K562 (cell line): ENCODE data around the gene DCTD. TPM values are rescaled to one million over a fixed set of nuclear protein-coding genes. Genes with fewer than 3 reads are reported as not detected.
A peak's percentile ranks its signal among the peaks of the same experiment; 100 is the strongest.

Experiments
- ATAC-seq: fragments of 200-7000 bp; cut with Tn5 transposase; 3 replicates; pipeline ENCODE4 v1.9.1; 2020; ENCODE audit warnings: moderate library complexity
- BruUV-seq: library from RNA; stranded (reverse); fragments of 400-500 nt; replicated peaks from 2 replicates; lab custom pipeline; 2021; lab: Mats Ljungman, UMichigan
- CTCF ChIA-PET: fragments of 300-600 bp; formaldehyde crosslinking; extraction: SDS; loops from one replicate; lab custom pipeline; 2021; ENCODE audit warnings: low intra/inter-chr PET ratio; lab: Yijun Ruan, JAX
- POLR2A ChIA-PET: fragments of 300-600, 350-650 bp; sonication (Branson Sonifier 250); formaldehyde crosslinking; extraction: SDS; loops from one replicate; lab custom pipeline; 2021; ENCODE audit warnings: antibody characterized with exemption, inconsistent platforms; lab: Yijun Ruan, JAX
- DNase-seq, 4 experiments: peaks; one replicate each; pipeline versions ENCODE4 v3.0.0 to v3.0.0-alpha.2; 2011 to 2018; ENCODE audit warnings: low spot score in 3 of 4, mixed read lengths in 3 of 4; ENCODE audit errors: extremely low read depth in 1 of 4
- FAIRE-seq: peaks from 2 replicates; lab custom pipeline; 2011; peaks lifted over from hg19 to GRCh38; lab: Jason Lieb, UNC
- H2AFZ ChIP-seq: 2 replicates; pipeline ENCODE4 v1.6.0; 2011; ENCODE audit warnings: low read depth, low read length, control low read depth, inconsistent platforms
- H3K27ac ChIP-seq: fragments of 200-600 bp; 3 replicates; pipeline ENCODE4 v1.8.0; 2011; ENCODE audit warnings: low read depth, mild to moderate bottlenecking, control low read depth, inconsistent platforms, low read length, moderate library complexity, mixed read lengths; ENCODE audit errors: extremely low read depth
- H3K27me3 ChIP-seq, 2 experiments: fragments of 300-600 bp in 1 of 2; 2 replicates in 1 of 2; 3 replicates in 1 of 2; pipeline versions ENCODE4 v1.6.0 to v1.8.0; 2011; ENCODE audit warnings: inconsistent platforms in 2 of 2, low read length in 2 of 2, mild to moderate bottlenecking in 1 of 2, mixed read lengths in 1 of 2, moderate library complexity in 1 of 2; ENCODE audit not compliant: control insufficient read depth in 2 of 2, insufficient read depth in 2 of 2
- H3K36me3 ChIP-seq: fragments of 300-600 bp; 3 replicates; pipeline ENCODE4 v1.8.0; 2011; ENCODE audit warnings: mild to moderate bottlenecking, low read length, inconsistent platforms; ENCODE audit not compliant: control insufficient read depth, insufficient read depth
- H3K4me1 ChIP-seq, 2 experiments: fragments of 200-600 bp in 1 of 2; replicated peaks in 1 of 2; 2 replicates in 1 of 2; 3 replicates in 1 of 2; pipeline versions ENCODE4 v1.5.1 to v1.8.0; 2011; ENCODE audit warnings: inconsistent platforms in 2 of 2, low read length in 2 of 2, mild to moderate bottlenecking in 1 of 2, mixed read lengths in 1 of 2, moderate library complexity in 1 of 2; ENCODE audit not compliant: control insufficient read depth in 2 of 2, insufficient read depth in 2 of 2
- H3K4me2 ChIP-seq: 2 replicates; pipeline ENCODE4 v1.6.1; 2011; ENCODE audit warnings: low read length, control low read depth, inconsistent platforms, mixed read lengths; ENCODE audit not compliant: insufficient read depth
- H3K4me3 ChIP-seq: fragments of 200-600 bp; sonication (generic), shearing (Covaris generic); 2 replicates; pipeline ENCODE4 v1.5.1; 2016; ENCODE audit warnings: control low read depth, inconsistent platforms
- H3K79me2 ChIP-seq: fragments of 200-600 bp; 3 replicates; pipeline ENCODE4 v1.8.0; 2011; ENCODE audit warnings: low read length, inconsistent platforms; ENCODE audit not compliant: control insufficient read depth, insufficient read depth
- H3K9ac ChIP-seq, 2 experiments: 2 replicates each; pipeline versions ENCODE4 v1.6.0 to v1.6.1; 2011; ENCODE audit warnings: low read depth in 2 of 2, low read length in 2 of 2, control low read depth in 1 of 2, inconsistent platforms in 1 of 2, mild to moderate bottlenecking in 1 of 2, mixed read lengths in 1 of 2; ENCODE audit not compliant: insufficient read depth in 1 of 2
- H3K9me1 ChIP-seq: one replicate; pipeline ENCODE4 v1.6.0; 2011; ENCODE audit warnings: inconsistent platforms, mild to moderate bottlenecking, low read length, moderate library complexity; ENCODE audit not compliant: control insufficient read depth, insufficient read depth
- H3K9me3 ChIP-seq: replicated peaks from 2 replicates; pipeline ENCODE4 v1.5.1; 2011; ENCODE audit warnings: low read depth, low read length, inconsistent platforms; ENCODE audit not compliant: control insufficient read depth, insufficient read depth
- H4K20me1 ChIP-seq: replicated peaks from 2 replicates; pipeline ENCODE4 v1.6.1; 2011; ENCODE audit warnings: low read length, inconsistent platforms, mixed read lengths; ENCODE audit not compliant: control insufficient read depth, insufficient read depth
- BCL6 ChIP-seq: fragments of 250-450 bp; sonication (Bioruptor Pico); IDR thresholded peaks from 2 replicates; pipeline ENCODE4 v1.4.0; 2020
- GMEB1 ChIP-seq: fragments of 250-450 bp; sonication (Bioruptor Pico); IDR thresholded peaks from 2 replicates; pipeline ENCODE4 v1.4.0; 2020; ENCODE audit warnings: mild to moderate bottlenecking
- ID3 ChIP-seq, 2 experiments: fragments of 250-450 bp in 1 of 2; fragments of 450-650 bp in 1 of 2; sonication (Bioruptor Pico) in 1 of 2; IDR thresholded peaks; 2 replicates each; pipeline versions ENCODE4 v1.6.1 to v1.8.0; 2016 to 2021; ENCODE audit warnings: mild to moderate bottlenecking in 2 of 2, moderate library complexity in 2 of 2, missing compliant biosample characterization in 1 of 2, missing genetic modification characterization in 1 of 2
- MCM3 ChIP-seq: fragments of 450-650 bp; IDR thresholded peaks from 2 replicates; pipeline ENCODE4 v1.6.1; 2016
- NBN ChIP-seq: fragments of 450-650 bp; IDR thresholded peaks from 2 replicates; pipeline ENCODE4 v1.6.1; 2016; ENCODE audit warnings: low read depth, mild to moderate bottlenecking
- TCF7L2 ChIP-seq: fragments of 150-350 bp; IDR thresholded peaks from 2 replicates; pipeline ENCODE4 v1.6.1; 2016; ENCODE audit warnings: low read depth, mild to moderate bottlenecking, low read length, moderate library complexity
- ZFP91 ChIP-seq: sonication (generic); formaldehyde crosslinking; IDR thresholded peaks from 2 replicates; pipeline ENCODE4 v1.8.0; 2022; ENCODE audit warnings: mild to moderate bottlenecking, missing genetic modification reagents
- ZNF347 ChIP-seq: fragments of 450-650 bp; formaldehyde crosslinking; IDR thresholded peaks from 2 replicates; pipeline ENCODE4 v1.4.0; 2020; ENCODE audit warnings: low read depth, mild to moderate bottlenecking, moderate library complexity
- ZNF589 ChIP-seq: fragments of 200-800 bp; sonication (Bioruptor generic); IDR thresholded peaks from 2 replicates; pipeline ENCODE4 v1.6.1; 2016; ENCODE audit warnings: low read depth, missing genetic modification characterization, missing compliant biosample characterization
- ZNF785 ChIP-seq: fragments of 250-450 bp; sonication (Bioruptor Pico); IDR thresholded peaks from 2 replicates; pipeline ENCODE4 v1.4.0; 2020; ENCODE audit warnings: mild to moderate bottlenecking
- WGBS: fragments of 100-300 bp; shearing (Covaris generic); methylation state at CpG from one replicate; pipeline ENCODE4 v1.1.6; 2016; ENCODE audit warnings: low coverage, mixed read lengths; ENCODE audit not compliant: insufficient coverage; ENCODE audit errors: missing lambda C conversion rate; 5-methylcytosine and 5-hydroxymethylcytosine counted together
- in situ Hi-C: fragments of 300-500 bp; cut with MboI; formaldehyde crosslinking; loops from 4 replicates; pipeline ENCODE4 v1.15.0; 2018; ENCODE audit warnings: inconsistent platforms, mixed read lengths
- intact Hi-C: fragments of 100-400 bp; cut with micrococcal nuclease; formaldehyde crosslinking; loops from 2 replicates; pipeline ENCODE4 v1.14.2; 2022
- polyA plus RNA-seq, 8 experiments: library from polyadenylated mRNA; depleted of rRNA in 4 of 8; stranded (reverse) in 5 of 8; unstranded in 3 of 8; fragments of >200 nt; fragmentation: Nextera tagmentation in 2 of 8; fragmentation: Illumina TruSeq in 1 of 8; extraction: Ambion mirVana in 2 of 8; extraction: Trizol in 1 of 8; gene quantifications; 2 replicates each; pipeline versions ENCODE4 v1.2.1 to v1.2.3, GENCODE V29; 2011 to 2014; ENCODE audit warnings: inconsistent platforms in 1 of 8, missing spikeins in 1 of 8
- total RNA-seq, 7 experiments: library from RNA; depleted of rRNA in 6 of 7; stranded (reverse); fragments of >200 nt in 6 of 7; fragmentation: Illumina TruSeq in 2 of 7; extraction: Trizol in 2 of 7; gene quantifications; 2 replicates each; pipeline versions ENCODE4 v1.2.1 to v1.2.3, GENCODE V29; 2011 to 2021; ENCODE audit warnings: low replicate concordance in 1 of 7
- TF ChIP-seq, protein P1 (sequence below), 3 experiments: IDR thresholded peaks in 2 of 3; conservative IDR thresholded peaks in 1 of 3; 2 replicates each; pipeline ENCODE4 v1.5.1; 2011 to 2012; ENCODE audit warnings: low read length in 3 of 3, mild to moderate bottlenecking in 3 of 3, control low read depth in 2 of 3, improper control_type of control experiment in 1 of 3, inconsistent platforms in 1 of 3, low read depth in 1 of 3, mixed read lengths in 1 of 3, moderate library complexity in 1 of 3; ENCODE audit not compliant: insufficient read depth in 2 of 3
- TF ChIP-seq, protein P2 (sequence below): sonication (generic); formaldehyde crosslinking; IDR thresholded peaks from 2 replicates; pipeline ENCODE4 v1.5.0; 2020; ENCODE audit warnings: missing genetic modification reagents
- TF ChIP-seq, protein P3 (sequence below): sonication (generic); formaldehyde crosslinking; IDR thresholded peaks from 2 replicates; pipeline ENCODE4 v1.8.1; 2023; ENCODE audit warnings: mild to moderate bottlenecking, missing genetic modification reagents

The DCTD gene
- total and polyA plus RNA-seq, 9 of the 15 experiments (the other 6 are each of a cell fraction or from before 2014, with no cell fraction given) = 38.7 to 114 (median 76.5) TPM

DNA sequence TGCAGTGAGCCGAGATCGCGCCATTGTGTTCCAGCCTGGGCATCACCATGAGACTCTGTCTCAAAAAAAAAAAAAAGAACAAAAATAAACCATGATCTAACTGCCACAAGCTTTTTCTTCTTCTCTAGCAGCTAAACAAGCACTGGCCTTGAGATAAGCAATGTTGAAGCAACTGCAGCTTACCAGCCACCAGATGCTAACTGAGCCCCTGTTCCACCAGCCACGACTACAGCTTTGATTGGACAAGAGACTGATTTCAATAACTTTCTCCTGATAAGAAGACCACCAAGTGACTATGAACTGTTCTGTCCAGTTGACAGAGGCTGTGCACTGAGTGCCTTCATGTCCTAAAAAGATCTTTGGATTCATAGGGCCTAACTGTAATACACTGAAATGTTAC lies 58.5 kb downstream of the DCTD start:
- Histone ChIP-seq H3K27me3 (peaks cover 33 to 80% of the 10 kb centered on the region in 2 experiments), H2AFZ (no peak overlapping the region), H3K9me1 (no peaks in the 10 kb centered on the region), H3K27ac (no peak overlapping the region), H3K4me3 (no peak overlapping the region), H3K4me2 (no peak overlapping the region), H3K9ac (no peak overlapping the region), H4K20me1 (no peaks in the 10 kb centered on the region), H3K36me3 (no peaks in the 10 kb centered on the region), H3K4me1 (peaks cover 0 to 9% of the 10 kb centered on the region in 2 experiments; a peak in 2 of 5 replicates), H3K9me3 (peaks cover 2% of the 10 kb centered on the region; the same call in 1 of the 2 replicates), H3K79me2 (no peaks in the 10 kb centered on the region)
- DNase-seq = no peak
- ChIA-PET CTCF (no interaction called here), POLR2A (no interaction called here)
- intact Hi-C loops (no loop called here), in situ Hi-C loops (no loop called here)
- no peak for ATAC-seq
- 18% methylated on average over 4 of the region's 4 CpGs for WGBS
- no TSS peak for BruUV-seq
- TF ChIP-seq ZNF589 (CRISPR knock-in tag) (no peak), ZNF347 (no peak), BCL6 (CRISPR knock-in tag) (no peak), MCM3 (no peak), ZNF785 (CRISPR knock-in tag) (no peak), TCF7L2 (no peak), ID3 (CRISPR knock-in tag; IDR thresholded peaks at IDR 0.05) (no peak), ID3 (tag; IDR thresholded peaks at IDR 0.05) (no peak), ZFP91 (CRISPR knock-in tag) (no peak), NBN (no peak), GMEB1 (CRISPR knock-in tag) (no peak)
- TF ChIP-seq, protein P1, sequence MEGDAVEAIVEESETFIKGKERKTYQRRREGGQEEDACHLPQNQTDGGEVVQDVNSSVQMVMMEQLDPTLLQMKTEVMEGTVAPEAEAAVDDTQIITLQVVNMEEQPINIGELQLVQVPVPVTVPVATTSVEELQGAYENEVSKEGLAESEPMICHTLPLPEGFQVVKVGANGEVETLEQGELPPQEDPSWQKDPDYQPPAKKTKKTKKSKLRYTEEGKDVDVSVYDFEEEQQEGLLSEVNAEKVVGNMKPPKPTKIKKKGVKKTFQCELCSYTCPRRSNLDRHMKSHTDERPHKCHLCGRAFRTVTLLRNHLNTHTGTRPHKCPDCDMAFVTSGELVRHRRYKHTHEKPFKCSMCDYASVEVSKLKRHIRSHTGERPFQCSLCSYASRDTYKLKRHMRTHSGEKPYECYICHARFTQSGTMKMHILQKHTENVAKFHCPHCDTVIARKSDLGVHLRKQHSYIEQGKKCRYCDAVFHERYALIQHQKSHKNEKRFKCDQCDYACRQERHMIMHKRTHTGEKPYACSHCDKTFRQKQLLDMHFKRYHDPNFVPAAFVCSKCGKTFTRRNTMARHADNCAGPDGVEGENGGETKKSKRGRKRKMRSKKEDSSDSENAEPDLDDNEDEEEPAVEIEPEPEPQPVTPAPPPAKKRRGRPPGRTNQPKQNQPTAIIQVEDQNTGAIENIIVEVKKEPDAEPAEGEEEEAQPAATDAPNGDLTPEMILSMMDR (IDR thresholded peaks at IDR 0.05 in 2 of 3, conservative IDR thresholded peaks at IDR 0.05 in 1 of 3; ENCODE audit: insufficient read depth in 2 of 3, low read depth in 1 of 3, low read length in 3 of 3) = no peak
- TF ChIP-seq, protein P2, sequence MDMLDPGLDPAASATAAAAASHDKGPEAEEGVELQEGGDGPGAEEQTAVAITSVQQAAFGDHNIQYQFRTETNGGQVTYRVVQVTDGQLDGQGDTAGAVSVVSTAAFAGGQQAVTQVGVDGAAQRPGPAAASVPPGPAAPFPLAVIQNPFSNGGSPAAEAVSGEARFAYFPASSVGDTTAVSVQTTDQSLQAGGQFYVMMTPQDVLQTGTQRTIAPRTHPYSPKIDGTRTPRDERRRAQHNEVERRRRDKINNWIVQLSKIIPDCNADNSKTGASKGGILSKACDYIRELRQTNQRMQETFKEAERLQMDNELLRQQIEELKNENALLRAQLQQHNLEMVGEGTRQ (CRISPR knock-in tag) = no peak
- TF ChIP-seq, protein P3, sequence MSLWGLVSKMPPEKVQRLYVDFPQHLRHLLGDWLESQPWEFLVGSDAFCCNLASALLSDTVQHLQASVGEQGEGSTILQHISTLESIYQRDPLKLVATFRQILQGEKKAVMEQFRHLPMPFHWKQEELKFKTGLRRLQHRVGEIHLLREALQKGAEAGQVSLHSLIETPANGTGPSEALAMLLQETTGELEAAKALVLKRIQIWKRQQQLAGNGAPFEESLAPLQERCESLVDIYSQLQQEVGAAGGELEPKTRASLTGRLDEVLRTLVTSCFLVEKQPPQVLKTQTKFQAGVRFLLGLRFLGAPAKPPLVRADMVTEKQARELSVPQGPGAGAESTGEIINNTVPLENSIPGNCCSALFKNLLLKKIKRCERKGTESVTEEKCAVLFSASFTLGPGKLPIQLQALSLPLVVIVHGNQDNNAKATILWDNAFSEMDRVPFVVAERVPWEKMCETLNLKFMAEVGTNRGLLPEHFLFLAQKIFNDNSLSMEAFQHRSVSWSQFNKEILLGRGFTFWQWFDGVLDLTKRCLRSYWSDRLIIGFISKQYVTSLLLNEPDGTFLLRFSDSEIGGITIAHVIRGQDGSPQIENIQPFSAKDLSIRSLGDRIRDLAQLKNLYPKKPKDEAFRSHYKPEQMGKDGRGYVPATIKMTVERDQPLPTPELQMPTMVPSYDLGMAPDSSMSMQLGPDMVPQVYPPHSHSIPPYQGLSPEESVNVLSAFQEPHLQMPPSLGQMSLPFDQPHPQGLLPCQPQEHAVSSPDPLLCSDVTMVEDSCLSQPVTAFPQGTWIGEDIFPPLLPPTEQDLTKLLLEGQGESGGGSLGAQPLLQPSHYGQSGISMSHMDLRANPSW (CRISPR knock-in tag) = no peak
- peak; percentile 49 for FAIRE-seq
